GM21390 (cell line): ENCODE results near the gene RUNX3.

Source experiments
- ATAC-seq: cut with Tn5 transposase; IDR thresholded peaks from one replicate; pipeline ENCODE4 v1.9.1; 2021; ENCODE audit not compliant: unreplicated experiment

Gene RUNX3

DNA sequence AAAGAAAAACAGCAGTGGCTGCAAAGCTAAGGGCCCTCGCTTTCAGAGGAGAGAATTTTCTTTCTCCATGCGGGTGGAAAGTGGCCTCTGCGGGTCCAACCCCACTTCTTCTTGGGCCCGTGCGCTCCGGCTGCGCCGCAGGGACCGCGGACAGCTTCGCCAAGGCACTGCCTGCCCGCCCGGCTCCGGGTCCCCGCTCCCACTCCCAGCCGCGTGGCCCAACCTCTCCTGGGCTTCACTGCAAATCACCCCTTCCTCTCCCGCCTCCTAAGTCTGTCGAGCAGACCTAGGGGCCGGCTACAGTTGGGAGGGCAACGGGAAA lies 1.0 kb upstream of the RUNX3 start:
- no peak for ATAC-seq

DNA sequence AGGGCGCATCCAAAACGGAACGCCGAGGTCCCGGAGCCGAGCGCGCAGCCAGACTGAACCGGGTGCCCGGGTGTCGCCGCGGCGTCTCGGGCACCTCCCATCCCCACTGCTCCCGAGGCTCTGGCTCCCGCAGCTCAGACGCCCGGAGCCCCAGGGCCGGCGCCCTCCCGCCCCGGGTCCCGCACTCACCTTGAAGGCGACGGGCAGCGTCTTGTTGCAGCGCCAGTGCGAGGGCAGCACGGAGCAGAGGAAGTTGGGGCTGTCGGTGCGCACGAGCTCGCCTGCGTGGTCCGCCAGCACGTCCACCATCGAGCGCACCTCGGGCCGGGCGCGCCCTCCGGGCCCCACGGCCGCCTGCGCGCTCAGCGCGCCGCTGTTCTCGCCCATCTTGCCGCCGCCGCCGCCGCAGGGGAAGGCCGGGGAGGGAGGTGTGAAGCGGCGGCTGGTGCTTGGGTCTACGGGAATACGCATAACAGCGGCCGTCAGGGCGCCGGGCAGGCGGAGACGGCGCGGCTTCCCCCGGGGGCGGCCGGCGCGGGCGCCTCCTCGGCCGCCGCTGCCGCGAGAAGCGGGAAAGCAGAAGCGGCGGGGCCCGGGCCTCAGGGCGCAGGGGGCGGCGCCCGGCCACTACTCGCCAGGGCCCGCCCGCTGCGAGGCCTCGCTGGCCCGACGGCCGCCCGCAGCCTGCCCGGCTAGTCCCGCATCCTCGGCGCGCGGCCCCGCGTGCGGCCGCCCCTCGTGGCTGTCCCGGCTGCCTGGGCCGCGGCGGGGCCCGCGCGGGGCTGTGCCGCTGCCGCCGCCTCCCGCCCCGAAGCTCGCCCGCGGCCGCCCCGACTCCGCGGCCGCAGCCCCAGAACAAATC lies 447 bp downstream of the RUNX3 start:
- ATAC-seq, result peak; percentile 6

DNA sequence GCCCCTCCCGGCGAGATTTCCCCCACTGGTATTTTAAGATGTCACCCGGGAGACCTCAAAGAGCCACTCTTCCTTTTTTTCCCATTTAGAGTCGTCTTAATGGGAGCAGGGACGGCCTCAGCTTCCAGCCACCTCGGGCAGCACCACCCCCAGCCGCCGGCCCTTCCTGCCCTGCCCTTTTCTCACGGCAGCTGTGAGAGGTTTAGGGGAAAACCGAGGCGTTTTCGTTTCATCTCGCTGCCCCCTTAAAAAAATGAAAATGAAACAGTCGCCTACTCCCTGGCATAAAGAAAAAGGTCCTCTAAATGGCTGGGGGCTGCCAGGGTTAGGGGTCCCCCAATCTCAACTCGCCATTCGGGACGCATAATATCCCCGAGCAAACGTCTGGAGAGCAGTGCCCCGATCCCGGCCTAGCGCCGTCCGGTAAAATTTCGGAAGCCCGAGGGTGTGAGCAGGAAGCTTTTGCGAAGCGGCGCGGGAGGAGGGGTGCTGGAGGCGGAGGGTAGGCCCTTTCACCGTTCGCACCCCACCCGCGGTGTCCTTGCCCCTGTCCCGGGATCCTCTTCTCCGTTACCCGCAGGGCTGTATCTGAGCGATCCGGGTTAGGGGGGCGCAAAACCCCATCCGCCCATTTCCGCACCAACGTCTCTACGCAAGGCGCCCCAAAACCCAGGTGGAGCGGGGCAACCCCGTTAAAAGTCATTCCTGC lies 1.2 kb downstream of the RUNX3 start:
- ATAC-seq, result no peak

DNA sequence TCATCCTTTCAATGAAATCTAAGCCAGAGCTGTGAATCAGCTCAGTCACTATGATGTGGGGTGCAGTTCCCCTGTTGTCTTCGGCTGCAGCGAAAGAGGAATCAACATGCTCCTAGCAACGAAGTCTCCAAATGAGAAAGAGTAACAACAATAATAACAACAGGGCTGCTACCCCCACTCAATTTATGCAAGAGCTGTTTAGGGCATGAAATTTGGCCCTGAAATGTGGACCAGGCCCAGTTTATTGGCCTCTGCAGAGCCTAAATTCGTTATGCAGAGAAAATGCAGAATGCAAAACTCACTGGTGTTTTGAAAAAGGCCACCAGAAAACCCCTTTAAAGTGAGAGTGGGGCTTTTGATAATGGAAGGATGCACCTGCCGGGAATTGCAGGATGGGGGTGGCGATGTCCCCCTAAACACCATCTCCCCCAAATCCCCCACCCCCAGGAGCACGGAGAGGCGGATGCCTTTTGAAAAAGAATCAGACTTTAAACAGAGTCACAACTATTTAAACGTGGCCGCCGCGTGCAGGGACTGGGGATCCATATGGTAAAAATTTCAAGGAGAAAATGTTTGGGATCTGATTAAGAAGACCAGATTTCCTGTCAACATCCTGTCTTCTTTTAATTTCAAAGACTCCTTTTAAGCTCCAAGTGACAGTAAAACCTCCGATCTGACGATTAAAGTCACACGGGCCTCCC lies 1.9 kb downstream of the RUNX3 start:
- no peak for ATAC-seq

DNA sequence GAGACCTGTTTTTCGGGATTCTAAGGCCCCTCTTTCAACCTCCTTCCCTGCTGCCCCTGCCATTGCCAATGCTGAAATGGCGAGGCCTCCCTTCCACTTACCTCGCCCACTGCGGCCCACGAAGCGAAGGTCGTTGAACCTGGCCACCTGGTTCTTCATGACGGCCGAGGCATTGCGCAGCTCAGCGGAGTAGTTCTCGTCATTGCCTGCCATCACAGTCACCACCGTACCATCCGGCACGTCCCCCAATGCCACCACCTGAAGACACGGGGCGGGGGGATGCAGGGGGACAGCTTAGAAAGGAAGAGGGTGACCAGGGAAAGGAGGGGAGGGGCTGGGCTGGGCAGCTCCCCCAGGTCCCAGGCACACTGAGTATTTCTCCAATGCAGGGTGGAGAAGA lies 2.6 kb downstream of the RUNX3 start:
- no peak for ATAC-seq

DNA sequence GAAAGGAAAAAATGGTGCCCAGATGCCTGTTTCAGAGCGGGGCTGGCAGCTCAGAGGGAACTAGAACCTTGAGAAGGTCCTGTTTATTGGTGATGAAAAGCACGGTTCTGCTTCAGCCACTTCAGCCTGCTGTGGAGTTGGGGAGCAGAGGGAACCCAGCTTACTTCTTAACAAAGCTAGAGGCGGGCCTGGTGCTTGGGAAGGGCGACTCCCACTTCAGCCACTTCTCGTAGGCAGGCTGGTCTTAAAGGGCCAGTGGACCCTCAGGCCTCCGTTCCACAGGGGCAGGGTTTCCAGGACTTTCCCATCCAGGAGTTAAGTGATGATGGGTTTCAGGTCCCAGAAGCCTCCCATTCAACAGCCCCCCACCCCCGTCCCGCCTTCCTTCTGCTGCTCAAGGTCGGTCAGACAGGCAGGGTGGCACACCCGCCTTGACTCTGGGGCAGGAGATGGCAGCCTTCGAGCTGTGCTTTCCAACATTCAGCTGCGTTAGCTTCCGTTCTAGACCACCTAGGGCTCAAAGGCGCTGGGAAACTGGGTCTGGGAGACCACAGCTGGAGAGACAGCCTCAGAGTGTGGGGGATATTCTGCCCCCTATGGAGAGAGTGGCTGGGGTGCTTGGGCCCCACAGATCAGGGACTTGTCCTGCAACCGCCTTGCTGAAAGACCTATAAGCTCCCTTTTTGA lies 3.4 kb downstream of the RUNX3 start:
- ATAC-seq, result no peak

DNA sequence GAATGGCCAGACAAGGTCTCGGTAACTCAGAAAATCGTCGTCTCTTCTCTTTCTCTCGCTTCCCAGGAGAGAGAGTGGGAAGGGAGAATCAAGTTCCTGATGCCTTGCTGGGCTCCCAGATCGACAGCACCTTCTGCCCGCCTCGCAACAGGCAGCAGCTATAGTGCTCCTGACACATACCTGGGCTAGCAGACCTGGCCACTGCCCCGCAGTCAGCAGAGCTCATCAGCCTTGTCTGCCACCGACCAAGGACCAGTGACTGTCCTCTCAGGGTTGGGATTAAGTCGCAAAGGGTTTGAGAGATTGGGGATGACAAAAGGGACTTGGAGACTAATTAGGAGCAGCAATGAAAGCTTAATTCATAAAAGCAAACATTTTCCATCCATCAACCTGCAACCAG lies 4.1 kb downstream of the RUNX3 start:
- no peak for ATAC-seq

DNA sequence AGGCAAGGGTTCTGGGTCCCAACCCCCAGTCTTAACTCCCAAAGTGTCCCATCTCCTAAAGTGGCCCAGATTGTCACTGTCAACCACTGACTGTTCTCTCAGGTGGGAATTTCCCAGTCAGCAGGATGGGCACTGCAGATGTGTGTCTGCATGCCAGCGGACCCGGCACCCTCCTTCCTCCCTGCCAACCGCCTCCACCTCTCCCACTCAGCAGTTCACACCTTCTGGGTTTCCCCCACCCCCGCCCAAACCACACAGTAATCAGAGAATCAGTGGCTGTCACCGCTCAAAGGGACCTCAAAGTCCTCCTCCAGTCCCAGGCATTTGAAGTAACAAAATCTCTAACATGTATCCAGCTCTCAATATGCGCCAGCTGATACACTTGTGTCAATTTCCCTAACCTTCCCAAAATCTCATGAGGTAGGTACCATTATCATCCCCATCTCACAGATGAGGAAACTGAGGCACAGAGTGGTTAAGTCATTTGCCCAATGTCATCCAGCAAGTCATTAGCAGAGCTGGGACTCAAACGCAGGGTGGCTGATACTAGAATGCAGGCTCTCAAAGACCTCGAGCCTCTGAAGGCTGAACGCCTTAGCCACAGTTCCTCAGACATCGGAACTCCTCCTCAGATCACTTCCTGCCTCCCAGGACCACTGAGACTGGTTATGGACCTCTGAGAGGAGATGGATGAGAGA lies 4.8 kb downstream of the RUNX3 start:
- ATAC-seq, result no peak

DNA sequence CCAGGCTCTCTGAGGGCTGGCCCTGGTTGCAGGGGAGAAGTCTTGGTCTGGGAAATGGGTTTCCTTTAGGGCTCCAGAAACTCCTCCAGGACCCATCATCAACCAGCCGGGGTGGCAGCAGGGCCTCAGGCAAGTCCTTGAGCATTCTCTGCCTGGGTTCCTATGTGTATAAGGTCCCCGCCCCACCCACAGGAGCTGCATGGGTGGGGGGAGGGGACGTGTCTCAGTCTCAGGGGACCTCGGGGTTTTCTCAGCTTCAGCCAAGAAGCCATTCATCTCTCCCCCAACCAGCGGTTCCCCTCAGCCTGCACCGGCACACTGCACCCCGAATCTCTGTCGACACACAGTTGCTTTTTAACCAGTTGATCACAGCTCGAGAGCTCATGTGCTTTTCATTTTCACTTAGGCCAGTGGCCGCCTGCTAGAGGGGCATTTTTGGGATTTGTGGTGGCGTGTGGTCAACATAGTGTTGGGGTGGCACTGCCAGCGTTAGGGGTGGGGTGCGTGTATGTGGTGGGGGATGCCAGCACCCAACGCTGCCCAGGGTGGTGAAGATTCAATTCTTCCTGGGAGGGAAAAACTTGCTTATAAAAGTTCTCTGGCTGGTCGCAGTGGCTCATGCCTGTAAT lies 6.5 kb downstream of the RUNX3 start:
- no peak for ATAC-seq

DNA sequence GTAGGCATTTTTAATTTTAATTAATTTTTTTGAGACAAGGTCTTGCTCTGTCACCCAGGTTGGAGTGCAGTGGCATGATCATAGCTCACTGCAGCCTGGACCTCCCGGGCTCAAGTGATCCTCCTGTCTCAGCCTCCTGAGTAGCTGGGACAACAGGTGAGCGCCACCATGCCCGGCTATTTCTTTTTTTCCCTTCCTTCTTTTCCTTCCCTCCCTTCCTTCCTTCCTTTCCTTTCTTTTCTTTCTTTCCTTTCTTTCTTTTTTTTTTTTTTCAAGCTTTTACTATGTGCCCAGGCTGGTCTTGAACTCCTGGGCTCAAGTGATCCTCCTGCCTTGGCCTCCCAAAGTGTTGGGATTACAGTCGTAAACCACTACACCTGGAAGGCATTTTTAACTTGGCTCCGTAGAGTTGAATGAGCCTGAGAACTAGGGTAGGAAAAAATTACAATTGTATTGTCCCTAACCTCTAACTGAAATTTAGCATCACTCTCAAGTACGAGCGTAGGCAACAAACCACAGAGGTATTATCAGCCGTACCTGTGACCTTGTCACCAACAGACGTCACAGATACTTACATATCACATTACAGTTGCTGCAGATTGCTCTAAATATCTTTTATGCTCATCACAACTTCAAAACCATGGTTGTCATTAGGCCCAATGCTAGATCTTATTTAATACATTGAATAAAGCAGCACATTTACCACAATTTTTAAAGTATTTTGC lies 8.0 kb downstream of the RUNX3 start:
- ATAC-seq, result no peak

DNA sequence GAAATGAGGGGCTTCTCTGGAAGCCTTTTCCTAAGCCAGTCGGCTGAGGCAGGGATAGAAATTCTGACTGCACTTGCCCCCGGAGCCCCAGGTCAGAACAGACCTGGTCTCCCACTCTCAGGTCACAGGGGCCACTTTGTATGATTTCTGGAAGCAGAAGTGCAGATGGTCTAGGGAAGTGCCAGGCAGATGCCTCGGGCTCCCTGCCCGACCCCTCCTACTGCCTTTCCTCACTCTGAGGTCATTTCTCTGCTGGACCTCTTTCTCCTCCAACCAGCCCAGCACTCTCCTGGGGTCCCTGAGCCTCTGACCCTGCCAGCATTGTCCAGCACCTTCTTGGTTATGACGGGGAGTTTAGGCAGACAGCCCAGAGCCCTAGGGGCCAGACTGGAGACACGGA lies 8.7 kb downstream of the RUNX3 start:
- ATAC-seq, result no peak

DNA sequence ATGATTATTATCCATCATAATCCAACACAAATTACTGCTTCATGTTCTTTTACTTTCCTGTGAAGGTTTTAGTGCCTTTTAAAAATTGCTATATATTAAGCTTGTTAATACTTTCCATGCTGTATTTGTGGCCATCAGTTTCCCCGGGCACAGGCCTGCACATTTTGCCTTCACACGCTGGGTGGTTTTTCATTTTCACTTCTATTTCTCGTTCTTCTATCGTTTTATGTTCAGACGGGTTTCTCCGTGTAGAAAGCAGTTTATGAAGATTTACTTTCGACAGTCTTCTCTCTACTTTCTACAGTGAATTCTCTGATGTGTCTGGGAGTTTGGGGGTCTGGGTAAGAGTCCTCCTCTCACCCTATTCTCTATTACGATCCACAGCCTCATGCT lies 9.5 kb downstream of the RUNX3 start:
- ATAC-seq, result no peak

DNA sequence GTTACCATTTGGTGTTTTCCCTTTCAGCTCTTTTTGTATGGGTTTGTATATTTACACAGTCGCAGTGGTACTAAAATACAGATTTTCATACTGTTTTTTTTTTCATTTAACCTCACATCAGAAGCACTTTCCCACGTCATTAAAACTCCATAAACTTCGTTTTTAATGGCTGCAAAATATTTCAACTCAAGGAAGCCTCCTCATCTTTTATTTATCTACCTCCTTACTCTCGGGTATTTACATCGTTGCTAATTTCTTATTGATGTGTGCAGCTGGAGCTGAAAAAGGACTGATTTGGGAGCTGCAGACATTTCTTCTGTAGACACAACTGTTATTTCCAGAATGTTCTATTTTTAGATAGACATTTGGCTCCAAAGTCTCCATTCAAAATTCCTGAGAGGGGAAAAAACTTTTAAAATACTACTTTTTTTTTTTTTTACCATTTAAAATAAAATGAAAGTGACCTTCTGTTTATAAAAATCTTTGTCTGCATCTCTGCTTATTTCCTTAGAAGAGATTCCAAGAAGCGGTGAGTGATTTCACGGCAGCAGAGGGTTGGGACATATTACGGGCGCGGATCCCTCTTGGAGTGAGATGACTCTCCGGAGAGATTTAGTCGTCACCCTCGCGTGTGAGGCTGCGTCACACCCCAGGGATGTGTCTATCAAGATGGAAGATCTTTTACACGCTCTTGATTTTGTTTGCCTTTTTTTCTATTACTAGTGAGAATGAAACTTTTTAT lies 10.1 kb downstream of the RUNX3 start:
- no peak for ATAC-seq

DNA sequence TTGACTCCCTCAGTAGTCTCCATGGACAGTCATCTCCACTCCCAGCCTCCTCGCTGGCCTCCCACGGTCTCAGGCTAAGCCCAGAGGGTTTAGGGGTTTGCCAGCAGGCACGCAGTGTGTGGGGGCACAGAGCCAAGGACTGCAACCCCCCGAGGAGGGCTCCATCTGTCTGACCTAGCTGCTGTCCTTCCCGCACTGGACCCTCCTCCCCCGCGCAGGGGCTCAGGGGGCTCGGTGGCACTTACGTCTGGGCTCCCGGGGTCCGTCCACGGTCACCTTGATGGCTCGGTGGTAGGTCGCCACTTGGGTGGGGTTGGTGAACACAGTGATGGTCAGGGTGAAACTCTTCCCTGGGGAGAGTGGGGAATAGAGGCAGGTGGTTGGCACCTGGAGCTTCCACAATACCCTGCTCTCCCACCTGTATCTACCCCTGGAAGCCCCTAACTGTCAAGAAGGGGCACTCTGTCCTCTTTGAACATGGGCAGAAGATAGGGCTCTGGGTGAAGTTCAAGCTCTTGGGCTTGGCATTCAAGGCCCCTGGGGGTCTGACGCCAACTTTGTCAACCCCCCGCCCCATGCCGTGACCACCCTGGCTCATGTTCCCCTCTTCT lies 11.0 kb downstream of the RUNX3 start:
- no peak for ATAC-seq

DNA sequence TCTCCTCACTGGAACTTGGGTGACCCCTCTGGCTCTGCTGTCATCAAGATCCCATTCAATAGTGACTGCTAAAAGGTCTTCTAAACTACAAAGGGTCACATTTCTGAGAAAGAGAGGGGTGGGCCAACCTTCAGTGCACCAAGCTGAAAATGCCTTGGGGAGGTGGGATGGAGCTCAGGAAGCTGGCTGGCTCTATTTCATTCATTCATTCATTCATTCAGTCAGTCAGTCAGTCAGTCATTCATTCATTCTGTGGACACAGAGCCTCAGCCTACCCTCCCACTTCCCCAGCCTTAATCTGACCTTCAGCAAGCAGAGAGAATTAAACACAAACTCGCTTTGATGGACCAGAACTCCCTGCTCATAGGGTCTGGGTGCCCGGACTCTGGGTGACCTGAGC lies 11.7 kb downstream of the RUNX3 start:
- ATAC-seq, result no peak

DNA sequence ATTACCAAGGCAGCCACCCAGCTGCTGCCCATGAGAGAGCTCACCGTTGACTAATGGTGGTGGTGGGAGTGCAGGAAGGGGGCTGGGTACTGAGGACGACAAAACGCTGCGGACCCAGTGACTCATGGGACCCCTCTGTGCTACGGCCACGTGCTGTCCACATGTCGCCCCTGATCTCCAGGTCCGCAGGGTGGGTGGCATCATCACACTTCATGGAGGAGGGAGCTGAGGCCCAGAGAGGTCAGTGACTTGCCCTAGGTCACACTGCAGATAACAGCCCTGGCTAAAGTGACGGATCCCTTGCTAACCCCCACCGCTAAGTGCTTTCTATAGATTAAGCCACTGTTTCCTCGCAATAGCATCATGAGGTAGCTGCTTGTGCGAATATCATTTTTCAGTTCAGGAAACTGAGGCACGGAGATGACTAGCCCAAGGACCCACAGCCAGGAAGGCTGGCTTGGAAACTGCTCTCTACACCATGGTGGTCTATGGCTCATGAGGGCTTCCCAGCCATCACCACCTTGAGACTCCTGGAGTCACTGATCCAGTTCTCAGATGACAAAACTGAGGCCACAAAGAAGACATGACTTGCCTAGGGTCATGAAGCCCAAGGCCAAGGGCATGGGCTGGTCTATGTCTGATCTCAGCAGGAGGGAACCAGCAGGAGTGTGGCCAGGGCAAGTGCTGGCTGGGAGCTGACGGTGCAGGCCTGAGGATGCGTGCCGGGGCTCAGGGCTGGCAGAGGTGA lies 12.6 kb downstream of the RUNX3 start:
- ATAC-seq, result no peak

DNA sequence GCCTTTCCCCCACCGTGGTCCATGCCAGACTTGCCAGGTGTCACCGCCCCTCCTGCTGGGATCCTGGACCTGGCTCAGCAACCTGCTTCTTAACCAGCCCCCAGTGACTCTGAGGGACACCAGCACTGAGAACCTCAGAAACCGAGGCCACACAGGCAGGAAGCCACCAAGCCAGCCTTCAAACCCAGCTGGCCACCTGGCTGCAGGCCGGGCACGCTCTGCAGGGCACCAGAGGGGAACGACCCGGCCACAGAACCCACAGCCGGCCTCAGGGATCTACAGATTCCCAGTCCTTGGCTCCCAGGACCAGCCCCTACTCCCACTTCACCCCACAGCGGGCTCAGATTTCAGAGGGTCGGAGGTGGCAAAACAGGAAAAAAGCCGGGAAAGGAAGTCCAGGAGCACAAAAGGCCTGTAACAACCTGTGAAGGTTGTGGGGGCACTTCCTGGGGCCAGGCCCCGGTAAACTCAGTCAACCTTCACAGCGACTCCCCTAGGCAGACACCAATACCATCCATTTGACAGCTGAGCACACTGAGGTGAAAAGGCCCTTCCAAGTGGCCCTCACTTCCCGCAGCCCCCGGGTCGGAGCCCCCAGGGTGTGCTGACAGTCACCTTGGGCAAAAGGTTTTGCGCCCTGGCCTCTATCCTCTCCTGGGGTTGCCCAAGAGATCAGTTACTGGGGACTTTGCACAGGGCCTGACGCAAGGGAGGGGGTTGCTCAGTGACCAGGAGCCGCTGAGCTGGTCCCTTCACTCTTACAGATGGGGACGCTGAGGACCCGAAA lies 14.1 kb downstream of the RUNX3 start:
- ATAC-seq, result no peak
